B cell (primary cell): ENCODE results near the gene PSD4. TPM values are rescaled to one million over a fixed set of nuclear protein-coding genes. Genes with fewer than 3 reads are reported as not detected.

Experiments
- ATAC-seq: fragments of 200-7000 bp; cut with Tn5 transposase; one replicate; pipeline ENCODE4 v1.10.0; 2021; ENCODE audit warnings: low read depth, mild to moderate bottlenecking, moderate number of reproducible peaks, moderate library complexity
- CTCF ChIA-PET: fragments of 350-600 bp; sonication (Branson Sonifier 250); formaldehyde crosslinking; loops from one replicate; lab custom pipeline; 2021; ENCODE audit warnings: antibody characterized with exemption, inconsistent platforms; lab: Charles Lee
- POLR2A ChIA-PET: fragments of 350-600 bp; sonication (Branson Sonifier 250); formaldehyde crosslinking; loops from one replicate; lab custom pipeline; 2021; ENCODE audit warnings: antibody characterized with exemption; lab: Charles Lee
- DNase-seq: peaks from one replicate; pipeline ENCODE4 v3.0.0; 2013
- H2AFZ ChIP-seq: 2 replicates; pipeline ENCODE4 v1.6.1; 2012; ENCODE audit warnings: mild to moderate bottlenecking, low read depth, low read length; ENCODE audit not compliant: insufficient read depth, poor library complexity, severe bottlenecking
- H3K27ac ChIP-seq, 2 donors: 1 replicate in 1 of 2; 2 replicates in 1 of 2; pipeline ENCODE4 v1.5.1; 2012 to 2013; ENCODE audit warnings: low read length in 2 of 2, mild to moderate bottlenecking in 2 of 2, moderate library complexity in 1 of 2
- H3K27me3 ChIP-seq, 4 experiments: fragments of 200-600 bp in 1 of 4; sonication (generic) in 1 of 4; replicated peaks in 1 of 4; 1 replicate in 2 of 4; 2 replicates in 2 of 4; pipeline versions ENCODE4 v1.6.1 to v1.7.0; 2013 to 2016; ENCODE audit warnings: low read length in 3 of 4, mild to moderate bottlenecking in 2 of 4, mixed read lengths in 1 of 4, moderate library complexity in 1 of 4; ENCODE audit not compliant: insufficient read depth in 4 of 4, control insufficient read depth in 3 of 4; ENCODE audit errors: control extremely low read depth in 1 of 4
- H3K36me3 ChIP-seq, 2 experiments: replicated peaks in 1 of 2; 1 replicate in 1 of 2; 2 replicates in 1 of 2; pipeline versions ENCODE4 v1.6.1 to v1.7.1; 2013; ENCODE audit warnings: low read length in 1 of 2; ENCODE audit not compliant: insufficient read depth in 2 of 2, control insufficient read depth in 1 of 2; ENCODE audit errors: control extremely low read depth in 1 of 2, extremely low read depth in 1 of 2
- H3K4me1 ChIP-seq, 2 donors: fragments of 200-600 bp in 1 of 2; sonication (generic) in 1 of 2; 1 replicate in 1 of 2; 2 replicates in 1 of 2; pipeline versions ENCODE4 v1.5.1 to v1.6.1; 2013 to 2017; ENCODE audit warnings: low read length in 2 of 2; ENCODE audit not compliant: control insufficient read depth in 2 of 2, insufficient read depth in 2 of 2
- H3K4me2 ChIP-seq: replicated peaks from 2 replicates; pipeline ENCODE3; 2012; ENCODE audit warnings: mild to moderate bottlenecking, low read depth, low read length; ENCODE audit not compliant: poor library complexity, severe bottlenecking
- H3K4me3 ChIP-seq, 5 experiments: fragments of 200-600 bp in 1 of 5; sonication (generic) in 1 of 5; 1 replicate in 3 of 5; 2 replicates in 2 of 5; pipeline versions ENCODE4 v1.5.1 to v1.7.0; 2011 to 2016; ENCODE audit warnings: low read length in 4 of 5, mild to moderate bottlenecking in 4 of 5, low read depth in 2 of 5, control low read depth in 1 of 5, moderate library complexity in 1 of 5; ENCODE audit not compliant: insufficient read depth in 1 of 5; ENCODE audit errors: control extremely low read depth in 1 of 5, extremely low read depth in 1 of 5
- H3K79me2 ChIP-seq: fragments of 200-600 bp; sonication (generic); one replicate; pipeline ENCODE4 v1.6.0; 2016; ENCODE audit warnings: low read length; ENCODE audit not compliant: control insufficient read depth, insufficient read depth
- H3K9ac ChIP-seq: fragments of 200-600 bp; sonication (generic); 2 replicates; pipeline ENCODE4 v1.6.1; 2017; ENCODE audit warnings: mild to moderate bottlenecking, low read length, moderate library complexity
- H3K9me3 ChIP-seq, 3 donors: one replicate each; pipeline versions ENCODE4 v1.6.1 to v1.7.1; 2013; ENCODE audit warnings: low read length in 2 of 3; ENCODE audit not compliant: control insufficient read depth in 2 of 3, insufficient read depth in 1 of 3; ENCODE audit errors: control extremely low read depth in 1 of 3
- H4K20me1 ChIP-seq: 2 replicates; pipeline ENCODE4 v1.6.0; 2012; ENCODE audit warnings: mild to moderate bottlenecking, low read length; ENCODE audit not compliant: insufficient read depth, control insufficient read depth, poor library complexity, severe bottlenecking
- H3K27ac Mint-ChIP-seq: one replicate; pipeline ENCODE4 v1.8.0; 2021; ENCODE audit warnings: mixed read lengths
- H3K27me3 Mint-ChIP-seq: one replicate; pipeline ENCODE4 v1.8.0; 2021; ENCODE audit warnings: mixed read lengths
- H3K4me1 Mint-ChIP-seq: one replicate; pipeline ENCODE4 v1.8.0; 2021; ENCODE audit warnings: mixed read lengths
- H3K4me3 Mint-ChIP-seq: one replicate; pipeline ENCODE4 v1.8.0; 2021; ENCODE audit warnings: mixed read lengths
- H3K9me3 Mint-ChIP-seq: one replicate; pipeline ENCODE4 v1.8.0; 2022; ENCODE audit warnings: mixed read lengths; ENCODE audit not compliant: insufficient read depth
- EZH2 ChIP-seq: IDR thresholded peaks from 2 replicates; pipeline ENCODE4 v1.6.1; 2012; ENCODE audit warnings: borderline replicate concordance, low read depth, mild to moderate bottlenecking, moderate library complexity, low read length; ENCODE audit not compliant: insufficient read depth, poor library complexity, severe bottlenecking
- WGBS: methylation state at CpG from one replicate; pipeline ENCODE4 v1.1.5; 2013; ENCODE audit warnings: missing lambda C conversion rate; ENCODE audit not compliant: insufficient coverage; 5-methylcytosine and 5-hydroxymethylcytosine counted together
- intact Hi-C: fragments of 100-400 bp; cut with micrococcal nuclease; formaldehyde crosslinking; loops from one replicate; pipeline ENCODE4 v1.10.0; 2022
- polyA plus RNA-seq: library from polyadenylated mRNA; depleted of rRNA; stranded (reverse); fragments of >200 nt; gene quantifications from 2 replicates; pipeline ENCODE4 v1.2.3, GENCODE V29; 2012
- total RNA-seq, 2 donors: library from RNA; stranded (reverse); fragments of 120-200 nt in 1 of 2; gene quantifications; 1 replicate in 1 of 2; 2 replicates in 1 of 2; pipeline versions ENCODE4 v1.2.3 to v1.2.4, GENCODE V29; 2013 to 2022
- TF ChIP-seq, protein P1 (sequence below): fragments of 200-600 bp; IDR thresholded peaks from one replicate; pipeline ENCODE4 v1.8.0; 2022; ENCODE audit warnings: antibody characterized with exemption, mild to moderate bottlenecking

Gene PSD4
- total and polyA plus RNA-seq, 2 donors (not counting 1 experiment from before 2014, with no cell fraction given), result 87.1 to 203 TPM

DNA sequence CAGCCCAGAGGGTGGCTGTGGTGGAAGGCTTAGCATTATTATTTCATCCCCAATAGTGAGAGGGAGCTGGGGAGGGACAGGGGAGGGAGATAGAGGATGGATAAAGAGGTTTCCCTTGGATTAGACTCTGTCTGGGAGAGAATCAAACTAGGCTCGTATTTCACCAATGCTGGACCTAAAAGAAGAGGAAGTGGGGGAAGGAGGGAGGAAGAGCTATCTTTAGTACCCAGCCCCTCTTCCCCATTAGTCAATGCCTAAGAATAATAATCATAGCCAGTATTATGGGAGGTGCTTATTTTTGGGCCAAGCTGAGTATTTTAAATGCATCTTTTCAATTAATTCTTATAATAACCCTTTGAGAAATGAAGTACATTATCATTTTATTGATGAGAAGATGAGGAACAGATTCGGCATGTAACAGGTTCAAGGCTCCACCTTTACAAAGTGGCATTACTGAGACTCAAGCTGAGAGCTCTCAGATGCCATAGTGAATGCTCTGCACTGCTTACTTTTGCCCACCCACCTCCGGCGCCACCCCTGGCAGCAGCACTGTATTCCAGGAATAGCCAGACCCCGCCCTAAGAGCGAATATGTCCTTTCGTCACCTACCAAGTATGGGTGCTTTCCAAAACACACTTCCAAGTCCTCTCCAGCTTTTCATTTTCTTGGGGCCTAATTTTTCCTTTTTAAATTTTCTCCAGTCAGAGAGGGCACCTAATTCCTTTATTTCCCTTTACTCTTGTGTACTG is 83.9 kb downstream of the PSD4 start:
- peaks cover 20% of the 10 kb centered on the region for H3K27me3 Mint-ChIP-seq
- no peaks in the 10 kb centered on the region for H3K9me3 ChIP-seq
- no peaks in the 10 kb centered on the region for H3K36me3 ChIP-seq
- no peaks in the 10 kb centered on the region for H4K20me1 ChIP-seq
- no peak overlapping the region for H2AFZ ChIP-seq
- H3K27me3 ChIP-seq, result peaks cover 0 to 5% (median 0%) of the 10 kb centered on the region in 4 experiments
- WGBS, result 62% methylated on average over 3 of the region's 7 CpGs
- POLR2A ChIA-PET, result no interaction called here
- ATAC-seq (no peak), DNase-seq (no peak)
- H3K9me3 Mint-ChIP-seq, result no peaks in the 10 kb centered on the region
- CTCF ChIA-PET, result interaction anchor here (0.8 to 4.8 kb wide), 3 partner anchors 9 to 127 kb away, joined by 3 to 23 read pairs (median 3); no protein-coding TSS in a partner anchor
- intact Hi-C loops, result no loop called here
- no peak overlapping the region for H3K4me2 ChIP-seq
- no peaks in the 10 kb centered on the region for H3K79me2 ChIP-seq
- peaks cover 2% of the 10 kb centered on the region for H3K4me1 Mint-ChIP-seq
- H3K4me3 ChIP-seq, result no peak overlapping the region
- no peak overlapping the region for H3K27ac ChIP-seq
- no peaks in the 10 kb centered on the region for H3K4me1 ChIP-seq
- no peak overlapping the region for H3K9ac ChIP-seq
- no peak overlapping the region for H3K27ac Mint-ChIP-seq
- no peak for TF ChIP-seq EZH2
- TF ChIP-seq, protein P1, sequence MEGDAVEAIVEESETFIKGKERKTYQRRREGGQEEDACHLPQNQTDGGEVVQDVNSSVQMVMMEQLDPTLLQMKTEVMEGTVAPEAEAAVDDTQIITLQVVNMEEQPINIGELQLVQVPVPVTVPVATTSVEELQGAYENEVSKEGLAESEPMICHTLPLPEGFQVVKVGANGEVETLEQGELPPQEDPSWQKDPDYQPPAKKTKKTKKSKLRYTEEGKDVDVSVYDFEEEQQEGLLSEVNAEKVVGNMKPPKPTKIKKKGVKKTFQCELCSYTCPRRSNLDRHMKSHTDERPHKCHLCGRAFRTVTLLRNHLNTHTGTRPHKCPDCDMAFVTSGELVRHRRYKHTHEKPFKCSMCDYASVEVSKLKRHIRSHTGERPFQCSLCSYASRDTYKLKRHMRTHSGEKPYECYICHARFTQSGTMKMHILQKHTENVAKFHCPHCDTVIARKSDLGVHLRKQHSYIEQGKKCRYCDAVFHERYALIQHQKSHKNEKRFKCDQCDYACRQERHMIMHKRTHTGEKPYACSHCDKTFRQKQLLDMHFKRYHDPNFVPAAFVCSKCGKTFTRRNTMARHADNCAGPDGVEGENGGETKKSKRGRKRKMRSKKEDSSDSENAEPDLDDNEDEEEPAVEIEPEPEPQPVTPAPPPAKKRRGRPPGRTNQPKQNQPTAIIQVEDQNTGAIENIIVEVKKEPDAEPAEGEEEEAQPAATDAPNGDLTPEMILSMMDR, result no peak
- H3K4me3 Mint-ChIP-seq, result no peak overlapping the region

- H3K27ac Mint-ChIP-seq, result no peak overlapping the region
- peaks cover 2% of the 10 kb centered on the region for H3K4me1 Mint-ChIP-seq
- DNase-seq (no peak), ATAC-seq (no peak)
- Histone ChIP-seq H2AFZ (no peak overlapping the region), H3K36me3 (no peaks in the 10 kb centered on the region), H3K27ac (no peak overlapping the region), H4K20me1 (no peaks in the 10 kb centered on the region), H3K4me2 (no peak overlapping the region), H3K4me3 (no peak overlapping the region), H3K9ac (no peak overlapping the region), H3K79me2 (no peaks in the 10 kb centered on the region), H3K9me3 (no peaks in the 10 kb centered on the region), H3K27me3 (peaks cover 0 to 5% (median 0%) of the 10 kb centered on the region in 4 experiments), H3K4me1 (no peaks in the 10 kb centered on the region)
- 47% methylated on average over 2 of the region's 6 CpGs for WGBS
- TF ChIP-seq, protein P1, result no peak
- no peak for TF ChIP-seq EZH2
- H3K27me3 Mint-ChIP-seq, result peaks cover 20% of the 10 kb centered on the region
- no peak overlapping the region for H3K4me3 Mint-ChIP-seq
- H3K9me3 Mint-ChIP-seq, result no peaks in the 10 kb centered on the region
- intact Hi-C loops, result no loop called here
- POLR2A ChIA-PET, result no interaction called here
- CTCF ChIA-PET, result interaction anchor here (0.5 to 4.8 kb wide), 3 partner anchors 10 to 127 kb away, joined by 3 to 23 read pairs (median 3); no protein-coding TSS in a partner anchor
Measured at GRCh38 chr2:113258471-113259147, 84.8 kb downstream of the PSD4 start.
